ENCODE measurements around the gene EHMT1.

EHMT1 gene

DNA sequence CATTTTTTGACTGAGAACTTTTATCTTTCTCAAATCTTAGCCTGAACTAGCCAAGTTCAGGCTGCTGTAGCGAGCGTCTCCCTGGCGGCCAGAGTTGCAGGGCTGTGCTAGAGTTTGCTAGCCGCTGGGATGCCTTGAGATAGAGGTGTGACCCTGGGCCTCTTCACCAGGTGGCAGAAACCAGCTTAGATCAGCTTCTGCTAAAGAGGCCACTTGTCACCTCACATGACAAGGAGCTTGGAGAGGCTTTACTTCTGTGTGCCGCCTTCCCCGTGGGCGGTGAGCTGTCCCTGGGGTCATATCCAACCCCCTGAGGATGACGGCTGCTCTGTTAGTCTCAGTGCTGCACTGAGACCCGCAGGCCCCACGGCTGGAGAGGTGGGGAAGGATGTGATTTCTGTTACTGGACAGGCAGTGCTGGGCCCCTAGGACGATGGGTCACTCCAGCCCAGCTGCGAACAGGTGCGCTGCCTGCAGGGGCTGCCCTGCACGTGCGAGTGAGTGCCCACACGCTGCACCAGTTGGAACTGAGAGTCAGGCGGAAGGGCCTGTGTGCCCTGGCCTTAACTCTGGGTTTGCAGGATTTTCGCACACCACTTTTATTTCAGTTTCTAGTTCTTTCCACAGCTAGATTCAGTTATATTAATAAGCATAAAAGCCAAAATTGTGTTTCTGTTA, 63.8 kb downstream of the EHMT1 start:
- TF ChIP-seq, protein P1, sequence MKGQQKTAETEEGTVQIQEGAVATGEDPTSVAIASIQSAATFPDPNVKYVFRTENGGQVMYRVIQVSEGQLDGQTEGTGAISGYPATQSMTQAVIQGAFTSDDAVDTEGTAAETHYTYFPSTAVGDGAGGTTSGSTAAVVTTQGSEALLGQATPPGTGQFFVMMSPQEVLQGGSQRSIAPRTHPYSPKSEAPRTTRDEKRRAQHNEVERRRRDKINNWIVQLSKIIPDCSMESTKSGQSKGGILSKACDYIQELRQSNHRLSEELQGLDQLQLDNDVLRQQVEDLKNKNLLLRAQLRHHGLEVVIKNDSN (IDR thresholded peaks at IDR 0.05) = no peak
- no peak for TF ChIP-seq EP300 (IDR thresholded peaks at IDR 0.05; ENCODE audit: borderline replicate concordance)
- no peak for TF ChIP-seq NFIC (IDR thresholded peaks at IDR 0.05)
- no peak for TF ChIP-seq CEBPB (IDR thresholded peaks at IDR 0.05)
- no peak for TF ChIP-seq YY1 (IDR thresholded peaks at IDR 0.05; ENCODE audit: low read depth)
- no peak for TF ChIP-seq TAF1 (IDR thresholded peaks at IDR 0.05; ENCODE audit: low read depth)
- no peak for TF ChIP-seq CREB1 (IDR thresholded peaks at IDR 0.05; ENCODE audit: low read depth)
- TF ChIP-seq TEAD4 (IDR thresholded peaks at IDR 0.05) = no peak
- no peak for TF ChIP-seq RAD21 (IDR thresholded peaks at IDR 0.05; ENCODE audit: low read depth)
- no peak for TF ChIP-seq EGR1 (IDR thresholded peaks at IDR 0.05)
- TF ChIP-seq MAX (IDR thresholded peaks at IDR 0.05) = no peak
- TF ChIP-seq FOXM1 (IDR thresholded peaks at IDR 0.05; ENCODE audit: borderline replicate concordance, low read depth) = no peak

GRCh38 chr9:137683262-137683864, 64.6 kb downstream of the EHMT1 start:
- no peak for TF ChIP-seq YY1 (IDR thresholded peaks at IDR 0.05; ENCODE audit: low read depth)
- no peak for TF ChIP-seq ZBTB7A (IDR thresholded peaks at IDR 0.05; ENCODE audit: low read depth)
- no peak for TF ChIP-seq TEAD4 (IDR thresholded peaks at IDR 0.05)
- no peak for TF ChIP-seq RAD21 (IDR thresholded peaks at IDR 0.05; ENCODE audit: low read depth)
- TF ChIP-seq TCF12 (IDR thresholded peaks at IDR 0.05; ENCODE audit: low read depth) = no peak
- no peak for TF ChIP-seq TAF1 (IDR thresholded peaks at IDR 0.05; ENCODE audit: low read depth)
- TF ChIP-seq CEBPB (IDR thresholded peaks at IDR 0.05) = no peak
- no peak for TF ChIP-seq CREB1 (IDR thresholded peaks at IDR 0.05; ENCODE audit: low read depth)
- TF ChIP-seq EGR1 (IDR thresholded peaks at IDR 0.05) = no peak
- no peak for TF ChIP-seq FOXM1 (IDR thresholded peaks at IDR 0.05; ENCODE audit: borderline replicate concordance, low read depth)
- TF ChIP-seq NFIC (IDR thresholded peaks at IDR 0.05) = no peak
- TF ChIP-seq EP300 (IDR thresholded peaks at IDR 0.05; ENCODE audit: borderline replicate concordance) = no peak
- TF ChIP-seq, protein P1 (IDR thresholded peaks at IDR 0.05) = no peak
- no peak for TF ChIP-seq MAX (IDR thresholded peaks at IDR 0.05)
- TF ChIP-seq, protein P2, sequence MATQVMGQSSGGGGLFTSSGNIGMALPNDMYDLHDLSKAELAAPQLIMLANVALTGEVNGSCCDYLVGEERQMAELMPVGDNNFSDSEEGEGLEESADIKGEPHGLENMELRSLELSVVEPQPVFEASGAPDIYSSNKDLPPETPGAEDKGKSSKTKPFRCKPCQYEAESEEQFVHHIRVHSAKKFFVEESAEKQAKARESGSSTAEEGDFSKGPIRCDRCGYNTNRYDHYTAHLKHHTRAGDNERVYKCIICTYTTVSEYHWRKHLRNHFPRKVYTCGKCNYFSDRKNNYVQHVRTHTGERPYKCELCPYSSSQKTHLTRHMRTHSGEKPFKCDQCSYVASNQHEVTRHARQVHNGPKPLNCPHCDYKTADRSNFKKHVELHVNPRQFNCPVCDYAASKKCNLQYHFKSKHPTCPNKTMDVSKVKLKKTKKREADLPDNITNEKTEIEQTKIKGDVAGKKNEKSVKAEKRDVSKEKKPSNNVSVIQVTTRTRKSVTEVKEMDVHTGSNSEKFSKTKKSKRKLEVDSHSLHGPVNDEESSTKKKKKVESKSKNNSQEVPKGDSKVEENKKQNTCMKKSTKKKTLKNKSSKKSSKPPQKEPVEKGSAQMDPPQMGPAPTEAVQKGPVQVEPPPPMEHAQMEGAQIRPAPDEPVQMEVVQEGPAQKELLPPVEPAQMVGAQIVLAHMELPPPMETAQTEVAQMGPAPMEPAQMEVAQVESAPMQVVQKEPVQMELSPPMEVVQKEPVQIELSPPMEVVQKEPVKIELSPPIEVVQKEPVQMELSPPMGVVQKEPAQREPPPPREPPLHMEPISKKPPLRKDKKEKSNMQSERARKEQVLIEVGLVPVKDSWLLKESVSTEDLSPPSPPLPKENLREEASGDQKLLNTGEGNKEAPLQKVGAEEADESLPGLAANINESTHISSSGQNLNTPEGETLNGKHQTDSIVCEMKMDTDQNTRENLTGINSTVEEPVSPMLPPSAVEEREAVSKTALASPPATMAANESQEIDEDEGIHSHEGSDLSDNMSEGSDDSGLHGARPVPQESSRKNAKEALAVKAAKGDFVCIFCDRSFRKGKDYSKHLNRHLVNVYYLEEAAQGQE (IDR thresholded peaks at IDR 0.05; ENCODE audit: low read depth) = no peak

DNA sequence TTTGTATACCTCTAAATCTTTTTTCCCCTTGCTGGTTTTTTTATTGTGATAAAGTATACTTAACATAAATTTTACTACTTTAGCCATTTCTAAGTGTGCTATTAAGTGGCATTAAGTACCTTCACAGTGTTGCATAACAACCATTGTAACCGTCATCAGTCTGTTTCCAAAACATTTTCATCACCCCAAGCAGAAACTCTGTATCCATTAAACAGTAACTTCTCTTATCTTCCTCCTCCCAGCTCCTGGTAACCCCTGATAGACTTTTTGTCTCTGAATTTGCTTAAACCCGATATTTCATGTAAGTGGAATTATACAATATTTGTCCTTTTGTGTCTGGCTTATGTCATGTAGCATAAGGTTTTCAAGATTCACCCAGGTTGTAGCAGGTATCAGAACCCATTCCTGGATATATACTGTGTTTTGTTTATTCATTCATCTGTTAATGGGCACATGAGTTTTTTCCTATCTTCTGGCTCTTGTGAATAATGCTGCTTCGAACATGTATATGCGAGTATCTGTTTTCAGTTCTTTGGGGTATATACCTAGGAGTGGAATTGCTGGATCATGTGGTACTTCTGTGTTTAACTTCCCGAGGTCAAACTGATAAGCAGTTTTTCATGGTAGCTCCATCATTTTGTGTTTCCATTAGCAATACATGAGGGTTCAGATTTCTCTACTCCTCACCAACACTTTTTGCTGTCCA, 66.4 kb downstream of the EHMT1 start:
- TF ChIP-seq EP300 (IDR thresholded peaks at IDR 0.05; ENCODE audit: borderline replicate concordance) (no peak), TCF12 (IDR thresholded peaks at IDR 0.05; ENCODE audit: low read depth) (no peak), ZBTB7A (IDR thresholded peaks at IDR 0.05; ENCODE audit: low read depth) (no peak), CREB1 (IDR thresholded peaks at IDR 0.05; ENCODE audit: low read depth) (no peak), TAF1 (IDR thresholded peaks at IDR 0.05; ENCODE audit: low read depth) (no peak), CEBPB (IDR thresholded peaks at IDR 0.05) (no peak), RAD21 (IDR thresholded peaks at IDR 0.05; ENCODE audit: low read depth) (no peak), MAX (IDR thresholded peaks at IDR 0.05) (no peak), YY1 (IDR thresholded peaks at IDR 0.05; ENCODE audit: low read depth) (no peak)

GRCh38 chr9:137685741-137686420, 67.1 kb downstream of the EHMT1 start:
- TF ChIP-seq, protein P1 (IDR thresholded peaks at IDR 0.05) = no peak
- TF ChIP-seq MAX (IDR thresholded peaks at IDR 0.05) (no peak), YY1 (IDR thresholded peaks at IDR 0.05; ENCODE audit: low read depth) (no peak), TAF1 (IDR thresholded peaks at IDR 0.05; ENCODE audit: low read depth) (no peak), CREB1 (IDR thresholded peaks at IDR 0.05; ENCODE audit: low read depth) (no peak), TCF12 (IDR thresholded peaks at IDR 0.05; ENCODE audit: low read depth) (no peak), TEAD4 (IDR thresholded peaks at IDR 0.05) (no peak), NFIC (IDR thresholded peaks at IDR 0.05) (no peak), CEBPB (IDR thresholded peaks at IDR 0.05) (no peak), RAD21 (IDR thresholded peaks at IDR 0.05; ENCODE audit: low read depth) (no peak), EGR1 (IDR thresholded peaks at IDR 0.05) (no peak), EP300 (IDR thresholded peaks at IDR 0.05; ENCODE audit: borderline replicate concordance) (no peak), FOXM1 (IDR thresholded peaks at IDR 0.05; ENCODE audit: borderline replicate concordance, low read depth) (no peak), ZBTB7A (IDR thresholded peaks at IDR 0.05; ENCODE audit: low read depth) (no peak)
- TF ChIP-seq, protein P2 (IDR thresholded peaks at IDR 0.05; ENCODE audit: low read depth) = no peak
